ENCODE results near the gene HMGN3.

DNA sequence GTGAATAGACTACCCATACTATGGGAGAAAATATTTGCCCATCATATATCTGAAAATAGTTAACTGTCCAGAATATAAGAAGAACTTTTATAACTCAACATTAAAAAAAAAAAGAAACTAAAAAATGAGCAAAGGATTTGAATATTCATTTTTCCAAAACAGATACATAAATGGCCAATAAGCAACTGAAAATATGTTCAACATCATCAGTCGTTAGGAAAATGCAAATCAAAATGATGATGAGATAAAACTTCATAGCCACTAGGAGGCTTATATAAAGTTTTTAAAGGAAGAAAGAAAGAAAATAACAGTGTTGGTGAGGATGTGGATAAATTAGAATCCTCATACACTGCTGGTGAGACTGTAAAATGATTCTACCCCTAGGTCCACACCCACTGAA lies 32.6 kb upstream of the HMGN3 start:
- TF ChIP-seq EZH2 (IDR thresholded peaks at IDR 0.05; ENCODE audit: borderline replicate concordance): no peak
- TF ChIP-seq, protein P1, sequence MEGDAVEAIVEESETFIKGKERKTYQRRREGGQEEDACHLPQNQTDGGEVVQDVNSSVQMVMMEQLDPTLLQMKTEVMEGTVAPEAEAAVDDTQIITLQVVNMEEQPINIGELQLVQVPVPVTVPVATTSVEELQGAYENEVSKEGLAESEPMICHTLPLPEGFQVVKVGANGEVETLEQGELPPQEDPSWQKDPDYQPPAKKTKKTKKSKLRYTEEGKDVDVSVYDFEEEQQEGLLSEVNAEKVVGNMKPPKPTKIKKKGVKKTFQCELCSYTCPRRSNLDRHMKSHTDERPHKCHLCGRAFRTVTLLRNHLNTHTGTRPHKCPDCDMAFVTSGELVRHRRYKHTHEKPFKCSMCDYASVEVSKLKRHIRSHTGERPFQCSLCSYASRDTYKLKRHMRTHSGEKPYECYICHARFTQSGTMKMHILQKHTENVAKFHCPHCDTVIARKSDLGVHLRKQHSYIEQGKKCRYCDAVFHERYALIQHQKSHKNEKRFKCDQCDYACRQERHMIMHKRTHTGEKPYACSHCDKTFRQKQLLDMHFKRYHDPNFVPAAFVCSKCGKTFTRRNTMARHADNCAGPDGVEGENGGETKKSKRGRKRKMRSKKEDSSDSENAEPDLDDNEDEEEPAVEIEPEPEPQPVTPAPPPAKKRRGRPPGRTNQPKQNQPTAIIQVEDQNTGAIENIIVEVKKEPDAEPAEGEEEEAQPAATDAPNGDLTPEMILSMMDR (IDR thresholded peaks at IDR 0.05; ENCODE audit: poor library complexity): no peak
